CD4-positive, alpha-beta T cell (primary cell): ENCODE results near the gene HSPB2. TPM values are rescaled to one million over a fixed set of nuclear protein-coding genes. Genes with fewer than 3 reads are reported as not detected.

ENCODE experiments used
- ATAC-seq: fragments of 200-7000 bp; cut with Tn5 transposase; one replicate; pipeline ENCODE4 v1.10.0; 2022; ENCODE audit warnings: mild to moderate bottlenecking; ENCODE audit not compliant: poor library complexity
- CTCF ChIA-PET: fragments of 350-600 bp; sonication (Branson Sonifier 250); formaldehyde crosslinking; loops from one replicate; lab custom pipeline; 2021; ENCODE audit warnings: antibody characterized with exemption, inconsistent platforms; lab: Charles Lee
- POLR2A ChIA-PET: fragments of 350-600 bp; sonication (Branson Sonifier 250); formaldehyde crosslinking; loops from one replicate; lab custom pipeline; 2021; ENCODE audit warnings: antibody characterized with exemption, inconsistent platforms; lab: Charles Lee
- DNase-seq, 14 experiments: peaks; one replicate each; pipeline ENCODE4 v3.0.0-alpha.2; 2013 to 2020; ENCODE audit warnings: mixed read lengths in 2 of 14
- H3K27ac ChIP-seq, 2 donors: one replicate each; pipeline versions ENCODE4 v1.5.1 to v1.7.0; 2013; ENCODE audit warnings: low read length in 2 of 2, low read depth in 1 of 2, mild to moderate bottlenecking in 1 of 2
- H3K27me3 ChIP-seq, 2 experiments: 1 replicate in 1 of 2; 2 replicates in 1 of 2; pipeline versions ENCODE4 v1.6.1 to v1.7.0; 2013; ENCODE audit warnings: low read length in 2 of 2, control low read depth in 1 of 2, mild to moderate bottlenecking in 1 of 2, moderate library complexity in 1 of 2; ENCODE audit not compliant: insufficient read depth in 2 of 2, control insufficient read depth in 1 of 2
- H3K36me3 ChIP-seq: one replicate; pipeline ENCODE4 v1.6.1; 2013; ENCODE audit warnings: low read length, control low read depth; ENCODE audit not compliant: insufficient read depth
- H3K4me1 ChIP-seq: one replicate; pipeline ENCODE4 v1.6.1; 2013; ENCODE audit warnings: low read length, control low read depth; ENCODE audit not compliant: insufficient read depth
- H3K4me3 ChIP-seq: one replicate; pipeline ENCODE4 v1.5.1; 2013; ENCODE audit warnings: mild to moderate bottlenecking, low read length, moderate library complexity
- H3K9me3 ChIP-seq, 2 experiments: 1 replicate in 1 of 2; 2 replicates in 1 of 2; pipeline versions ENCODE4 v1.6.1 to v1.7.0; 2013; ENCODE audit warnings: low read length in 2 of 2, mild to moderate bottlenecking in 2 of 2, control low read depth in 1 of 2, moderate library complexity in 1 of 2; ENCODE audit not compliant: control insufficient read depth in 1 of 2, insufficient read depth in 1 of 2
- H3K27ac Mint-ChIP-seq: one replicate; pipeline ENCODE4 v1.8.0; 2020; ENCODE audit warnings: mixed read lengths
- H3K27me3 Mint-ChIP-seq: one replicate; pipeline ENCODE4 v1.8.0; 2021; ENCODE audit warnings: mixed read lengths
- H3K36me3 Mint-ChIP-seq: one replicate; pipeline ENCODE4 v1.8.0; 2021; ENCODE audit warnings: low read depth, mixed read lengths
- H3K4me1 Mint-ChIP-seq: one replicate; pipeline ENCODE4 v1.8.0; 2021; ENCODE audit warnings: low read depth, mixed read lengths
- H3K4me3 Mint-ChIP-seq: one replicate; pipeline ENCODE4 v1.8.0; 2020; ENCODE audit warnings: mild to moderate bottlenecking, mixed read lengths
- H3K9me3 Mint-ChIP-seq: one replicate; pipeline ENCODE4 v1.8.0; 2020; ENCODE audit warnings: mixed read lengths
- CTCF ChIP-seq: fragments of 200-600 bp; IDR thresholded peaks from one replicate; pipeline ENCODE4 v1.8.0; 2022; ENCODE audit warnings: antibody characterized with exemption, mild to moderate bottlenecking
- intact Hi-C, 2 experiments: fragments of 100-400 bp; cut with DNase I in 1 of 2; cut with micrococcal nuclease in 1 of 2; formaldehyde crosslinking; loops; one replicate each; pipeline versions ENCODE4 v1.15.1 to v1.9.0; 2023 to 2025; cut with DNase I, micrococcal nuclease
- total RNA-seq, 174 experiments: library from RNA in 2 of 174; stranded (reverse) in 2 of 174; gene quantifications; one replicate each; pipeline ENCODE4 v1.2.3 and lab custom pipeline; 2021 to 2026

HSPB2 gene
- total RNA-seq, 2 experiments from 2014 or later, result not detected

DNA sequence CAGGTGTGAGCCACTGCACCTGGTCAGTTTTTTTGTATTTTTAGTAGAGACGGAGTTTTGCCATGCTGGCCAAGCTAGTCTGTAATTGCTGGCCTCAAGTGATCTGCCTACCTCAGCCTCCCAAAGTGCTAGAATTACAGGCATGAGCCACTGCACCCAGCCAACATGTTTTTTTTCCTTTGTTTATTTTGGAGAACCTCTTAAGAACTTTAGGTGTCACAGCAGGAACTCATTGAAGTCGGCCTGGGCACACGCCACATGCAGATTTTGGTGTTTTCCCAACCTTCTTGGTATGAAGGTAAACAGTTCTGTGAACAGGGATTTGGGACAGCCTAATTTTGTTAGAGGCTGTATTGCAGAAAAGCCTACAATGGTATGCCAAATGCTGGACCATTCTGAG lies 34.0 kb downstream of the HSPB2 start:
- ChIA-PET CTCF (no interaction called here), POLR2A (no interaction called here)
- intact Hi-C loops, result no loop called here
- H3K9me3 ChIP-seq, result no peaks in the 10 kb centered on the region
- no peaks in the 10 kb centered on the region for H3K36me3 ChIP-seq
- Mint-ChIP-seq H3K27me3 (peaks cover 4% of the 10 kb centered on the region), H3K9me3 (no peaks in the 10 kb centered on the region), H3K36me3 (no peaks in the 10 kb centered on the region), H3K4me3 (no peak overlapping the region), H3K27ac (no peak overlapping the region), H3K4me1 (peaks cover 5% of the 10 kb centered on the region)
- H3K4me1 ChIP-seq, result peaks cover 5% of the 10 kb centered on the region
- H3K4me3 ChIP-seq, result no peak overlapping the region
- no peak for TF ChIP-seq CTCF
- DNase-seq (no peak), ATAC-seq (no peak)
- H3K27me3 ChIP-seq, result no peaks in the 10 kb centered on the region
- no peak overlapping the region for H3K27ac ChIP-seq

DNA sequence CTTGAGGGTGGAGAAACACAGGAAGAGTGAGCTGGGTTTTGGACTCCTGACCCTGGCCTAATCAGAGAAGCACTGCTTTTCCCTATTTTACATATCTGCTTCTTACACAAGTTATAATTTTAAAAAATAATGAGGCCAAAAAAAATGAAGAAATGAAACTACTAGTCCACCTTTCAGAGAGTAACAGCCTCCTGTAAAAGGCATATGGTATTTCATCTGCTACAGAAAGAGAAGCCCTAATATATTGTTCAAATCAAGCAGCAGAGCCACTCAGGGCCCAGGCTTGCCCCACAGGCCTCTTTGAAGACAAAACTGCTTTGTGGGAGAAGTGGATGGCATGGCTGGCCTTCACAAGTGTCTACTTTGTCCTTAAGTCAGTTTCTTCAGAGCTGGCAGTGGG lies 34.6 kb downstream of the HSPB2 start:
- intact Hi-C loops, result no loop called here

DNA sequence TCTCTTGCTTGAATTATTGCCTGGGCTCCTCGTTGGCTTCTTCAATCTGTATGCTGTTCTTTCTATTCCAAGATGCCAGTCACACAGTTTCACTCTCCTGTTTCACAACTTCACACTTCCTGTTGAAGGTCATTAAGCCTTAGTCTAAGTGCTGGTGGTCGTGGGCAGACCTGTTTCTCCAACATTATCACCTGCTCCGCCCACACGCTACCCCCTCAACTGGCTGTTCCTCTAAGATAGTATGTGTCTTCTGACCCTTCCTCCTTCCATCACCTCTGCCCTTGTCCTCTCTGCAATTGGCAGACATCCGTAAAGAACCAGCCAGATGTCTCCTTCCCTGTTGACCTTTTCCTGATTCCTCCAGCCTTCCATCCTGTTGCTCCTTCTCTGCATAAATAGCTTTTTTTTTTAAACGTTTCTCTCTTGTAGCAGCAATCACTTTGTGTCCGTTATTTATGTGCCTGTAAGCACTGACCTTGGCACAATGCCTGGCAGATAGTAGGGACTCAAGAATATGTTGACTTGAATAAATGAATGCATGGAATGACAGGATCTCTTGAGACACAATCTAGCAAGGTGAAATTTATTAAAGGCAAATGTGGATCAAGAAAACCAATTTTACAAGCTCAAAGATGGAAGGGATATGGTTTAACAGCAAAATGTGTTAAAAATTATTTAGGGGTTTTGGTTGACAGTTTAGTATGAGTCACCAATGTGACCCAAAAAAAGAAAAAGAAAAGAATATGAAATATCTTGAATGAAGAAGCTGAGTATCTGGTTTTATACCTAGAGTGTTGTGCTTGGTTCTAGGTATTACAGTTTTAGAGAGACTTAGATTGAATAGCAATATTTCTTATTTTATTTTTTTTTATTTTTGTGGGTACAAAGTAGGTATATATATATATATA lies 37.2 kb downstream of the HSPB2 start:
- Mint-ChIP-seq H3K27ac (no peak overlapping the region), H3K4me3 (no peak overlapping the region)
- POLR2A ChIA-PET, result no interaction called here

More for the DNA sequence above, 34.6 kb downstream of the HSPB2 start:
- H3K4me1 Mint-ChIP-seq, result peaks cover 5% of the 10 kb centered on the region
- TF ChIP-seq CTCF, result no peak
- ATAC-seq, result no peak
- H3K27ac Mint-ChIP-seq, result no peak overlapping the region
- no peaks in the 10 kb centered on the region for H3K27me3 ChIP-seq
- no peak overlapping the region for H3K27ac ChIP-seq
- H3K36me3 Mint-ChIP-seq, result no peaks in the 10 kb centered on the region
- ChIA-PET POLR2A (no interaction called here), CTCF (no interaction called here)
- H3K36me3 ChIP-seq, result no peaks in the 10 kb centered on the region
- peaks cover 5% of the 10 kb centered on the region for H3K4me1 ChIP-seq
- no peak for DNase-seq
- H3K9me3 ChIP-seq, result no peaks in the 10 kb centered on the region
- H3K4me3 ChIP-seq, result no peak overlapping the region
- H3K27me3 Mint-ChIP-seq, result peaks cover 4% of the 10 kb centered on the region
- no peaks in the 10 kb centered on the region for H3K9me3 Mint-ChIP-seq
- H3K4me3 Mint-ChIP-seq, result no peak overlapping the region

More for the DNA sequence above, 37.2 kb downstream of the HSPB2 start:
- H3K9me3 Mint-ChIP-seq, result no peaks in the 10 kb centered on the region
- intact Hi-C loops, result no loop called here
- CTCF ChIA-PET, result interaction anchor here (1.0 to 1.5 kb wide), 2 partner anchors 11 to 18 kb away, joined by 3 read pairs; no protein-coding TSS in a partner anchor
- Histone ChIP-seq H3K9me3 (no peaks in the 10 kb centered on the region), H3K4me1 (no peaks in the 10 kb centered on the region), H3K27ac (no peak overlapping the region), H3K27me3 (no peaks in the 10 kb centered on the region), H3K36me3 (no peaks in the 10 kb centered on the region), H3K4me3 (no peak overlapping the region)
- no peaks in the 10 kb centered on the region for H3K36me3 Mint-ChIP-seq
- peaks cover 4% of the 10 kb centered on the region for H3K27me3 Mint-ChIP-seq
- ATAC-seq, result no peak
- H3K4me1 Mint-ChIP-seq, result no peaks in the 10 kb centered on the region
- TF ChIP-seq CTCF, result no peak
- no peak for DNase-seq
